Stimulated activated CD4-positive, alpha-beta T cell treated with anti-CD3 and anti-CD28 coated beads, Interleukin-12 subunit alpha, Interleukin-12 subunit beta, amount 100 ng/mL, for 48 hours (primary cell): Measurements from ENCODE around the gene VAMP1.

Experiments used
- DNase-seq, 3 donors: peaks; one replicate each; pipeline ENCODE4 v3.0.0-alpha.2; 2020; ENCODE audit warnings: low read depth in 2 of 3, low spot score in 1 of 3

Gene VAMP1

DNA sequence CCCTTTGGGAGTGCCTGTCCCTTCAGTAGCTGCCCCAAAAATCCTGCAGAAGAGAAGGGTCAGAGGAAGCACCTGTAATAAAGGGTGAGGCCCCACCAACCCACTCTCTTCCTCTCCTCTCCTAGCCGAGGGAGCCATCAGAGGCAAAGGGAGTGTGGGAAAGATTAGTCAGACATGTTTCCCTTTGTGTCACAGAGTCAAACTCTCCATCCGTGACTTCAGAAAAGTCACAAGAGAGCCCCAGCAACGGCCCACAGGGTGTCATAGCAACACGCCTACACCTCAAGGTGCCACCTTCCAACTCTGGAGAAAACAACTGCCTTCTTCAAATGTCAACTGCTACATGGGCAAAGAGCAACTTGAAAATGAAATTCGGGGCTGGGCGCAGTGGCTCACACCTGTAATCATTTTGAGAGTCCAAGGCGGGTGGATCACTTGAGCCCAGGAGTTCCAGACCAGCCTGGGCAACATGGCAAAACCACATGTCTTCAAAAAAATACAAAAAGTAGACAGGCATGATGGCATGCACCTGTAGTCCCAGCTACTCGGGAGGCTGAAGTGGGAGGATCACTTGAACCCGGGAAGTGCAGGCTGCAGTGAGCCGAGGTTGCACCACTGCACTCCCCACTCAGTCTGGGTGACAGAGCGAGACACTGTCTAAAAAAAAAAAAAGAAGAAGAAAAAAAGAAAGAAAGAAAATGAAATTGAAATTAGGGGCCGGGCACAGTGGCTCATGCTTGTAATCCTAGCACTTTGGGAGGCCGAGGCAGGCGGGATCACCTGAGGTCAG lies 43.4 kb downstream of the VAMP1 start:
- peak; percentile 89 to 96 (median 91) for DNase-seq

DNA sequence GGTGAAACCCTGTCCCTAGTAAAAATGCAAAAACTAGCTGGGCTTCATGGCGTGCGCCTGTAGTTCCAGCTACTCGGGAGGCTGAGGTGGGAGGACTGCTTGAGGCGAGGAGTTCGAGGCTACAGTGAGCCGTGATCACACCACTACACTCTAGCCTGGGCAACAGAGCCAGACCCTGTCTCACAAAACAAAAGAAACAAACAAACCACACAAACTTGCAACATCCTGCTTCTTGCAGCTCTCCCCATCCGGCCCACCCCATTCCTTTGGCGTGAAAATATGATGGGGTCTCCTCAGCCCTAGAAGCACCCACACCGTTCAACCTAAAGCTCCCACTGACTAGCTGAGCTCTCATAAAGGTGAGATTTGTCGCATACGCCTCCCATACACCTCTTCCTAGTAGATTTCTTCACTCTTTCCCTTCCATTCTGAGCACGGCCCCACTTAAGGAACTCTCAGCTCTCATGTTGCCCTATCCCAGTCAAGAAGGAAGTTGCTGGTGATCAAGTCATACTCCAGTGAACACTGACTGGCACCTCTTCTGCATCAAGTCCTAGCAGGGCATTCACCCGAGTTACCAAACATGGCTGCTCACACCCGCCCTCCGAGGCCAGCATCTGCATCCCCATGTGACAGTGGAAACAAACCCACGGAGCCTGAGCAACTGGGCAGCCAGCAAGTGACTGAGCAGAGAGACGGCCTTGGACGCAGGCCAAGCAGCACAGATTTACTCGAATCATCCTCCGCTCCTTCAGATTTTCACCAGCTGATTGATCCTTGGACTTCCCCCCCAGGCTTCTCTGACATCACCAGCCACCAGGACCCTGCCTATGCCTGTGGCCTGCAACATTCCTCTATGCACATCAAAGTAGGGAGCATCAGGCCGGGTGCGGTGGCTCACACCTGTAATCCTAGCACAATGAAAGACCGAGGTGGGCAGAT lies 44.6 kb downstream of the VAMP1 start:
- no peak for DNase-seq

DNA sequence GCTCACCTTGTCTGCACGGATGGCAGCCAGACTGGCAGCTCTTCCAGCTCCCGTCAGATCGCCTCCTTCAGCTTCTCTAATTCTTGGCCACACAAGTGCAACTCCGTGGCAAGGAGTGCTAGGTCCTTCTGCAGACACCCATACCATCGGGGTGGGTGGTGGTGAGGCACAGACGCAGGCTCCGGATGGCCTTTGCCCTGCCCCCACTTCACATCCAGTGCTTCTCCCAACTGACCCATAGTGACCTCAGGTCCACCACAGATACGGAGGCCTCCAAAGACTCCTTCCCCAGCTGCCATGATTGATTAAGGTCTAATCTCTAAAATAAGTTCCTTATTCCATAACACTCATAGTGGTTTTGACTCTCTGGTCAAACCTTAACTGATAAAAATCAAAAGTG lies 45.6 kb downstream of the VAMP1 start:
- no peak for DNase-seq

DNA sequence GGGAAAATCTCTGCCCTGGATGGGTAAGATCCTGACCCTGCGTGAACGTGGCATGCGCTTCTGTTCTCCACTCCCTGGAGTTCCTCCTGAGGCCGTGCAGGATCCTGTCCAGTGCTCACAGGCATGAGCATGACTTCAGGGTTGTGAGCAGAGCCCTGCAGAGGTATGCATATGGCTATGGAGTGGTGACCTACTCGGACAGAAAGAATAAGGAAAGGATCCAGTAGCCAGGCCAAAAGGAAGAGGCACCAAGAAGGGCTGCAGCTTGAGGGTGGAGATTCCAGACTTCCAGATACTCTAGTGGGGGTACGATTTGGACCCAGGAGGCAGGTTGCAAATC lies 46.5 kb downstream of the VAMP1 start:
- DNase-seq, result no peak

DNA sequence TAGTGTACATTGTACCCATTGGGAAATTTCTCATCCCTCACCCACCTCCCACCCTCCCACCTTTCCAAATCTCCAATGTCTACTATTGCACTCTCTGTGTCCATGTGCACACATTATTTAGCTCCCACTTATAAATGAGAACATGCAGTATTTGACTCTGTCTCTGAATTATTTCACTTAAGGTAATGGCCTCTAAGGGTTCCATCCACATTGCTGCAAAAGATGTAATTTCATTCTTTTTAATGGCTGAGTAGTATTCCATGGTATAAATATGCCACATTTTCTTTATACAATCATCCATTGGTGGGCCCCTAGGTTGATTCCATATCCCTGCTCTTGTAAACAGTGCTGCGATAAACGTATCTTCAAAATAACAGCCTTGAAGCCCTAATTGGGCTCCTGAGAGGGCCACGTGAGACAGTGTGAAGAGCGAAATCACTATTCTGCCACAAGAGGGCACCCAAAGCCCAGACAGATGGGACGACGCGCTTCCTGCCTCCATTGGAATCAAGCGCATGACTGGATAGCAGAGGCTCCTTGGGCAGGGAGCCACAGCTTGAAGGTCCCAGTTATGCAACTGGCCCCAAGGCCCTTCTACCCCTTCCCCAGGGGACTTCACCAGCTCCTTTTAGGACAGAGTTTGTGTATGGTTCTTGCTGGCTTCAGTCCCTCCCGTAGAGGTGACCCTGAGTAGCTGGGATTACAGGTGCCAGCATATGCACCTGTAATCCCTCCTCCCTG lies 47.0 kb downstream of the VAMP1 start:
- DNase-seq, result peak; percentile 62 to 75 (median 65)

DNA sequence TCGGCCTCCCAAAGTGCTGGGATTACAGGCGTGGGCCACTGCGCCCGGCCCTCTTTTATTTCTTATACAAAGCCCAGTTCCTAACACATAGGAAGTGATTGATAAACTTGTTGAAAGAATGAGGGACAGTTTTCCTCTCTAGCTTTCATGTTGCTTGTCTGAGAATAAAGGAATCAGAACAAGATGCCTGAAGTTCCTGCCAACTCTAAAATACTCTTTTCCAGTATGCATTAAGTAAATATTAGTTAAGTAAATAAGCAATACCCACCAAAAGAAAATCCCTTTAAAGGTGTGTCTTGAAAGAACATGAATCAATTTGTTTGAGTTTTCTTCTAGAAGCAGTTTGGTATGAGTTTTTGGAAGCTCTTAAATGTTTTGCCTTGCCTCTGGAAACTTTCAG lies 50.1 kb downstream of the VAMP1 start:
- DNase-seq, result no peak

DNA sequence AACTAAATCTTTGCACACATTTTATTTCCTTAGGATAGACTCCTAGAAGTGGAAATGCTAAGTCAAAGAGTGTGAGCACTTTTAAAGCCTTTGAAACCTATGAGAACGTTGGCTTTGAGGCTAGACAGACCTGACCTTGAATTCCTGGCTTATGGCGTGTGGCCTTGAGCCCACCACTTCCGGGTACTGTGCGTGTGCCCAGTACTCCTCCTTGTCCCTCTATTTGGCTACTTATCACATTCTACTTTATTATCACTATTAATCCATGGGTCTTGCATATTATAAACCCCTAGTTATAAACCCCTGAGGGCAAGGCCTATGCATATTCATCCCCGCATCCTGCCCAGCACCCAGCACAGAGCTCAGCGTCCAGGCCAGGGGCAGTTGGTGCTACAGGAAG lies 51.7 kb downstream of the VAMP1 start:
- DNase-seq, result no peak

DNA sequence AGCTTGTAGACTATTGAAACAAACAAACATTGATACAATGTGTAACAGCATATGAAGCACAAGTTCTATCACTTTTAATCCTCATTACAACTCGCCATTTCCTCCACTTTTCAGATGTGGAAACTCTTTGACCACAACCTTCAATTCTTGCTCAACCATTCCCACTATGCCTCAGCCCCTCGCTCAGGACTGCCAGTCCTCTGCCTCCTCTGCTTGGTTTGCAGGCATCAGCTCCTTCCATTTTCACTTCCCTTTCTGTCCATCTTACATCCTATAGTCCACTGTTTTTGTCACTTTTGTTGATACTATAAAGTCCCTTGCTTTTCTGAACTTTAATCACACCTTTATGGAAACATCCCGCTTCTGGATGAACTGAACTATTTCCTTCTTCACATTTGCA lies 53.9 kb downstream of the VAMP1 start:
- no peak for DNase-seq
